ENCODE data around the gene VWA3B. TPM values are rescaled to one million over a fixed set of nuclear protein-coding genes. Genes with fewer than 3 reads are reported as not detected.
A peak's percentile ranks its signal among the peaks of the same experiment; 100 is the strongest.

VWA3B gene
- polyA plus RNA-seq, 3 donors = not detected

DNA sequence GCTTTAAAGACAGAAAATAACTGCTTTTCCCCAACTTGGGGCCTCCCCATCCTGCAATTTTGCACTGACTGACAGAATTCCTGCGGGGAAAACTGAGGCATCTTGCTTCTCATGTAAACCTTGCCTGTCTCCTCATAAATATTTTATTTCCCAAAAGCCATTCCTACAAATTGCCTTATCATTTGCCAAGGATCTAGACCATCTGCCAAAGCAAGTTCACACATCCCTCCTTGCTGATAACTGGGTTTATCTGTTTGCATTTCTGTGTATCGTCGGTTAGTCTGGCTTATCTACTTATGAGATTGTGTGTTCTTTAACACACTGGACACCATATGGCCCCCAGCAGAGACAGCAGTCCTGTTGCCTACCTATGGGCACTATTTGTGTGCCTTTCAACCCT lies 256.3 kb downstream of the VWA3B start:
- no peak overlapping the region for H3K27ac Mint-ChIP-seq
- Histone ChIP-seq H3K27me3 (ENCODE audit: control insufficient read depth in 2 of 2, insufficient read depth in 2 of 2, low read length in 2 of 2) (peaks cover 50 to 52% of the 10 kb centered on the region in 2 donors), H3K36me3 (replicated peaks in 1 of 2; ENCODE audit: control insufficient read depth in 1 of 2, insufficient read depth in 2 of 2, low read length in 2 of 2) (no peaks in the 10 kb centered on the region), H3K79me2 (ENCODE audit: insufficient read depth, low read length) (no peaks in the 10 kb centered on the region), H2AFZ (ENCODE audit: insufficient read depth, low read depth, low read length, poor library complexity, severe bottlenecking) (no peak overlapping the region), H3K4me3 (replicated peaks in 1 of 3; ENCODE audit: low read depth in 2 of 3, low read length in 3 of 3) (no peak overlapping the region), H3K4me2 (replicated peaks; ENCODE audit: extremely low read depth, low read length, poor library complexity, severe bottlenecking) (no peak overlapping the region), H3K9me3 (replicated peaks in 1 of 2; ENCODE audit: control insufficient read depth in 1 of 2, insufficient read depth in 1 of 2, low read length in 2 of 2) (peaks cover 3 to 26% of the 10 kb centered on the region in 2 donors), H3K4me1 (ENCODE audit: control insufficient read depth in 1 of 2, insufficient read depth in 2 of 2, low read length in 2 of 2) (no peaks in the 10 kb centered on the region), H3K27ac (ENCODE audit: low read depth in 1 of 2, low read length in 2 of 2) (no peak overlapping the region), H3K9ac (ENCODE audit: insufficient read depth, low read length, poor library complexity, severe bottlenecking) (no peak overlapping the region), H4K20me1 (ENCODE audit: insufficient read depth, low read length) (no peaks in the 10 kb centered on the region)
- H3K4me3 Mint-ChIP-seq = no peak overlapping the region
- peaks cover 52 to 60% (median 56%) of the 10 kb centered on the region in 3 donors for H3K27me3 Mint-ChIP-seq (ENCODE audit: low read depth in 3 of 3)
- peaks cover 0 to 19% (median 12%) of the 10 kb centered on the region in 7 donors for H3K9me3 Mint-ChIP-seq
- peaks cover 4% of the 10 kb centered on the region for H3K4me1 Mint-ChIP-seq
- WGBS (ENCODE audit: insufficient coverage) = 90% methylated on average over 1 of the region's 3 CpGs
- H3K36me3 Mint-ChIP-seq = peaks cover 0 to 2% of the 10 kb centered on the region in 2 donors
- TF ChIP-seq, protein P1, sequence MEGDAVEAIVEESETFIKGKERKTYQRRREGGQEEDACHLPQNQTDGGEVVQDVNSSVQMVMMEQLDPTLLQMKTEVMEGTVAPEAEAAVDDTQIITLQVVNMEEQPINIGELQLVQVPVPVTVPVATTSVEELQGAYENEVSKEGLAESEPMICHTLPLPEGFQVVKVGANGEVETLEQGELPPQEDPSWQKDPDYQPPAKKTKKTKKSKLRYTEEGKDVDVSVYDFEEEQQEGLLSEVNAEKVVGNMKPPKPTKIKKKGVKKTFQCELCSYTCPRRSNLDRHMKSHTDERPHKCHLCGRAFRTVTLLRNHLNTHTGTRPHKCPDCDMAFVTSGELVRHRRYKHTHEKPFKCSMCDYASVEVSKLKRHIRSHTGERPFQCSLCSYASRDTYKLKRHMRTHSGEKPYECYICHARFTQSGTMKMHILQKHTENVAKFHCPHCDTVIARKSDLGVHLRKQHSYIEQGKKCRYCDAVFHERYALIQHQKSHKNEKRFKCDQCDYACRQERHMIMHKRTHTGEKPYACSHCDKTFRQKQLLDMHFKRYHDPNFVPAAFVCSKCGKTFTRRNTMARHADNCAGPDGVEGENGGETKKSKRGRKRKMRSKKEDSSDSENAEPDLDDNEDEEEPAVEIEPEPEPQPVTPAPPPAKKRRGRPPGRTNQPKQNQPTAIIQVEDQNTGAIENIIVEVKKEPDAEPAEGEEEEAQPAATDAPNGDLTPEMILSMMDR (IDR thresholded peaks at IDR 0.05) = no peak
- no peak for DNase-seq
- intact Hi-C loops (cut with micrococcal nuclease) = no loop called here

DNA sequence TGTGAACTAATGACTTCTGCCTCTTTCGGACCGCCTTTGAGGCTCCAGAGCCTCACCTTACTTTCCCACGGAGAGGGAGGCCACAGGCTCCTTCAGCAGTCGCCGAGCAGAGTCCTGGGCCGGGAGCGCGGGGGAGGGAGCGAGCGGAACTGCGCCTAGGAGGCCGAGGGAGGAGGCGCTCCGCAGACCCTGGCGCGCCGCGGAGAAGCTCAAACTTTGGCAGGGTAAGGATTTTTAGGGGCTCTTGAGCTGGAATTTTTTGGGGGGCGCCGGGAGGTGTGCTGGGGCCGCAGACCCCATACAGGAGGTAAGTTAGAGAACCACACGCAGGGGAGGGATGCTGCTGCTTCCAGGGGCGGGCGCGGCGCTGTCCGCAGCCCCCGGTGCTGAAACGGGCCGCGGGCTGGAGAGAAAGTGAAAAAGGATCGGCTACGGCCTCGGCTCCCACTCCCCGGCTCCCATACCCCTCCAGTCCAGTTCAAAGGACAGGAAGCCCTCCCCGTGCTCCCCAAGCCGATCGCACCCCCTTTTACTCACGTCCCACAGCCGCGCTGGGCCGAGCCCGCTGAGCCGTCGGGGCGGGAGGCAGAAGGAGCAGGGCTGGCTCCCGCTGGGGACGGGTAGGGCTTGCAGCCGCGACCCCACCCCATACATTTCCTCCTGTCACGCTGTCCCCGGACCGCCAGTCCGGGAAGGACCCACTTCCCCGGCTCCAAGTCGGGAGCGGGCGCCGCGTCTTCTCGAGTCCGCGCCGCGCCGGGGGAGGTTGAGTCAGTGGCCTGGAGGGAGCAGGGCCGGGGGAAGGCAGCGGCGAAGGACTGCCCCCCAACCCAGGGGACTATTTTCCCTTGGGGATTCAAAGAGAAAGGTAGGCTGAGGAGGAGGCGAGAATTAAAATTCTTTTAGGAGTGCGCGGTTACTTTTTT lies 259.6 kb downstream of the VWA3B start, which contains the start of gene CNGA3:
Gene CNGA3, plus strand, starts transcription at position 146 of the 926 bp plus-strand sequence. CDS start 23,520 bp downstream, outside the sequence.
- TF ChIP-seq, protein P1 (IDR thresholded peaks at IDR 0.05) = no peak
- H3K4me1 Mint-ChIP-seq = peaks cover 4% of the 10 kb centered on the region
- H3K27me3 ChIP-seq (ENCODE audit: control insufficient read depth in 2 of 2, insufficient read depth in 2 of 2, low read length in 2 of 2) = peaks cover 71 to 83% of the 10 kb centered on the region in 2 donors
- H3K9me3 ChIP-seq (replicated peaks in 1 of 2; ENCODE audit: control insufficient read depth in 1 of 2, insufficient read depth in 1 of 2, low read length in 2 of 2) = peaks cover 4 to 33% of the 10 kb centered on the region in 2 donors
- no peak within 1 kb of the TSS for H2AFZ ChIP-seq (ENCODE audit: insufficient read depth, low read depth, low read length, poor library complexity, severe bottlenecking)
- DNase-seq = no peak
- H3K27ac ChIP-seq (ENCODE audit: low read depth in 1 of 2, low read length in 2 of 2) = no peak within 1 kb of the TSS
- intact Hi-C loops (cut with micrococcal nuclease) = no loop called here
- no peaks in the 10 kb centered on the region for H3K36me3 ChIP-seq (replicated peaks in 1 of 2; ENCODE audit: control insufficient read depth in 1 of 2, insufficient read depth in 2 of 2, low read length in 2 of 2)
- H3K9me3 Mint-ChIP-seq = peaks cover 0 to 26% (median 12%) of the 10 kb centered on the region in 7 donors
- H3K9ac ChIP-seq (ENCODE audit: insufficient read depth, low read length, poor library complexity, severe bottlenecking) = no peak within 1 kb of the TSS
- H3K4me2 ChIP-seq (replicated peaks; ENCODE audit: extremely low read depth, low read length, poor library complexity, severe bottlenecking) = no peak within 1 kb of the TSS
- H3K27me3 Mint-ChIP-seq (ENCODE audit: low read depth in 3 of 3) = peaks cover 74 to 75% (median 75%) of the 10 kb centered on the region in 3 donors
- peak within 1 kb of the TSS in 1 of 2 donors; percentile 78 for H3K4me3 Mint-ChIP-seq
- no peak within 1 kb of the TSS for H3K27ac Mint-ChIP-seq
- no peaks in the 10 kb centered on the region for H3K79me2 ChIP-seq (ENCODE audit: insufficient read depth, low read length)
- no peaks in the 10 kb centered on the region for H4K20me1 ChIP-seq (ENCODE audit: insufficient read depth, low read length)
- 5% methylated on average over 44 of the region's 72 CpGs for WGBS (ENCODE audit: insufficient coverage)
- H3K36me3 Mint-ChIP-seq = peaks cover 0 to 4% of the 10 kb centered on the region in 2 donors
- H3K4me3 ChIP-seq (replicated peaks in 1 of 3; ENCODE audit: low read depth in 2 of 3, low read length in 3 of 3) = no peak within 1 kb of the TSS
- H3K4me1 ChIP-seq (ENCODE audit: control insufficient read depth in 1 of 2, insufficient read depth in 2 of 2, low read length in 2 of 2) = no peaks in the 10 kb centered on the region

Measured in CD14-positive monocyte (primary cell).